Activated CD4-positive, alpha-beta T cell treated with anti-CD3 and anti-CD28 coated beads, Interleukin-2, amount 10 ng/mL, durations not matched to agents 7 days and 5 days (primary cell): Measurements from ENCODE around the gene RINL. TPM values are rescaled to one million over a fixed set of nuclear protein-coding genes. Genes with fewer than 3 reads are reported as not detected.
"Not testable (repeated sequence)": the region's sequence is repeated elsewhere in the genome, so short reads cannot be mapped to it uniquely, and the experiment has no call there.

Experiments
- CTCF ChIA-PET: fragments of 350-600 bp; sonication (Branson Sonifier 250); formaldehyde crosslinking; loops from one replicate; lab custom pipeline; 2021; ENCODE audit warnings: antibody characterized with exemption; lab: Charles Lee
- POLR2A ChIA-PET: fragments of 350-600 bp; sonication (Branson Sonifier 250); formaldehyde crosslinking; loops from one replicate; lab custom pipeline; 2021; ENCODE audit warnings: antibody characterized with exemption; lab: Charles Lee
- DNase-seq: peaks from one replicate; pipeline ENCODE4 v3.0.0-alpha.2; 2020
- H3K27ac Mint-ChIP-seq: one replicate; pipeline ENCODE4 v1.8.0; 2021; ENCODE audit warnings: mild to moderate bottlenecking, moderate library complexity, mixed read lengths
- H3K27me3 Mint-ChIP-seq: one replicate; pipeline ENCODE4 v1.8.0; 2021; ENCODE audit warnings: mixed read lengths
- H3K36me3 Mint-ChIP-seq: one replicate; pipeline ENCODE4 v1.8.0; 2021; ENCODE audit warnings: low read depth, mixed read lengths
- H3K4me1 Mint-ChIP-seq: one replicate; pipeline ENCODE4 v1.8.0; 2021; ENCODE audit warnings: mixed read lengths
- H3K4me3 Mint-ChIP-seq: one replicate; pipeline ENCODE4 v1.8.0; 2021; ENCODE audit warnings: mild to moderate bottlenecking, moderate library complexity, mixed read lengths
- H3K9me3 Mint-ChIP-seq: one replicate; pipeline ENCODE4 v1.8.0; 2021; ENCODE audit warnings: mixed read lengths
- total RNA-seq, 2 experiments: library from RNA; stranded (reverse); gene quantifications; one replicate each; pipeline ENCODE4 v1.2.3, GENCODE V29; 2021

Gene RINL
- total RNA-seq, 2 experiments from 2014 or later: 65.0 to 66.9 TPM

DNA sequence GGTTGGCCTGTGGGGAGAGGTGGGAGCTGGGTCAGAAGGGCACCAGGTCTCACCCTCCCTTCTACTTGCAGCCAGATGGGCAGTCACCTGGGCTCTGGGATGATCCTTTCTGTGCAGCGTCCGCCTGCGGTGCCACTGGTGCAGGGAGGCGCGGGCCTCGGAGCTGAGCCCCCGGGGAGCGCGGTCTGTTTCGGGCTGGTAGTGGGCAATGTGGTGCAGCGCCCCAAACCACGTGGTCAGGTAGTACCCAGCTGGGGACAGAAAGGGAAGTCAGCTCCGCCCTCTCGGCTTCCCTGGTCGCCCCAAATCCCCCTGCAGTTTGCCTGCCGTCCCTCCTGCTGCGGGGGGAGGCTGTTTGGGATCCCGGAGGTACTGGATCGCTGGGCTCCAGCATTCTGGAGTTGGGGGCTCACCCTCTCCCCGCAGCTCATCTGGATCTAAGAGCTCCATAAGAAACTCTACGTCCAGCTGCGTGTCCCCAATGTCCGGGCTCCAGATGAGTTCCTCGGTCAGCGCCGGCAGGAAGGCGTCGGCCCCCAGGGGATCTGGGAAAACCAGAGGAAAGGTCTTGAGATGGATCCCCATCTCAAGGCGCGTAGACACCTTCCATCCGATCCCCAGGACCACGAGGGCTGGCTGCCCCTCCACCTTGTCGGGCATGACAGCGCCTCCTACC lies 8.8 kb downstream of the RINL start:
- H3K9me3 Mint-ChIP-seq: peaks cover 11% of the 10 kb centered on the region
- no peaks in the 10 kb centered on the region for H3K27me3 Mint-ChIP-seq
- H3K4me3 Mint-ChIP-seq: peak overlapping the region; percentile 84
- H3K36me3 Mint-ChIP-seq: peaks cover 48% of the 10 kb centered on the region
- H3K4me1 Mint-ChIP-seq: peaks cover 59% of the 10 kb centered on the region
- H3K27ac Mint-ChIP-seq: peak overlapping the region; percentile 86
- POLR2A ChIA-PET: interaction anchor here (0.7 to 1.0 kb wide), 2 partner anchors 20 to 37 kb away, joined by 4 to 8 read pairs; no protein-coding TSS in a partner anchor
- peak; percentile 43 for DNase-seq
- CTCF ChIA-PET: interaction anchor here (0.6 to 2.3 kb wide), 13 partner anchors 10 to 235 kb away, joined by 3 to 28 read pairs (median 4); partner anchors contain the start of genes HNRNPL and RINL

DNA sequence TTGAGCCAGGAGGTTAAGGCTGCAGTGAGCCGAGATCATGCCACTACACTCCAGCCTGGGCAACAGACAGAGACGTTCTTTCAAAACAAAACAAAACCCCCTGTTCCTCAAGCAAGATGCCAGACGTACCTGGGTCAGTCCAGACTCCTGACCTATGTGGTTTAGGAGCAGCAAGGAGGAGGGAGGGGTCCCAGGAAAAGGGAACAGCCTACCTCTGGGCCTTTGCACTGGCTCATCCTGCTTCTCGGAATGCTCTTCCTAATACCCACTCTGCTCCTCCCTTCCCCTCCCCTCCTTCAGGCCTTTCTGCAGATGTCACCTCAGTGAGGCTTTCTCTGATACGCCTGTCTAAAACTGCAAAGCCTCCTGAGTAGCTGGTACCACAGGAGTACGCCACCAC lies 9.5 kb downstream of the RINL start:
- Mint-ChIP-seq H3K27me3 (no peaks in the 10 kb centered on the region), H3K27ac (peak overlapping the region; percentile 86), H3K4me3 (peak overlapping the region; percentile 84), H3K4me1 (peaks cover 60% of the 10 kb centered on the region), H3K9me3 (peaks cover 12% of the 10 kb centered on the region), H3K36me3 (peaks cover 50% of the 10 kb centered on the region)
- ChIA-PET POLR2A (interaction anchor here (0.7 to 1.0 kb wide), 3 partner anchors 19 to 42 kb away, joined by 4 to 8 read pairs (median 5); no protein-coding TSS in a partner anchor), CTCF (interaction anchor here (0.9 to 2.3 kb wide), 9 partner anchors 10 to 234 kb away, joined by 3 to 28 read pairs (median 4); partner anchors contain the start of genes HNRNPL and RINL)
- DNase-seq: no peak

DNA sequence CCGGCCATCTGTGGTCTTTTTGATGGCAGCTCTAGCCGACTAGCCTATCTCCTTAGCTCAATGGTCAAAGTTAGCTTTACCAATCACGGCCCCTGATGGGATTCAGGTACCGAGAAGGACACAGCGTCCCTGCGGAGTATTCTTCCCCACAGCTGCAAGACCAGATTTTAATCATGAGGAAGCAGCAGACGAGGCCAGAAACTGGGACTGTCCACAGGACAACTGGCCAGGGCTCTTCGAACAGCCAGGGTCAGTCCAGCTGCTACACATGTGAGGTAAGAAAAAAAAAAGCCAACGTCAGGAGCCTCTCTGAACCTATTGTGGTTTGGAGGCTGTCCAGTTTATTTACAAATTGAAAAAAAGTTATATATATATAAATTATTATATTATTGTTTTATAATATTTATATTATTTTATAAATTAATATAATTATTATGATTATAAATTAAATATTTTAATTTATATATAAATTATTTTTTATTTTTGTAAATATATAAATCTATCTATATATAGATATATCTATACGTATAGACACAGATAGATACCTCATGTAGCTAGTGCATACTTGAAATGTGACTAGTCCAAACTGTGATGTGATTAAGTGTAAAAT lies 10.8 kb downstream of the RINL start:
- no peak overlapping the region for H3K27ac Mint-ChIP-seq
- DNase-seq: no peak
- H3K36me3 Mint-ChIP-seq: peaks cover 45% of the 10 kb centered on the region
- POLR2A ChIA-PET: no interaction called here
- peaks cover 65% of the 10 kb centered on the region for H3K4me1 Mint-ChIP-seq
- H3K4me3 Mint-ChIP-seq: no peak overlapping the region
- peaks cover 12% of the 10 kb centered on the region for H3K9me3 Mint-ChIP-seq
- no peaks in the 10 kb centered on the region for H3K27me3 Mint-ChIP-seq
- CTCF ChIA-PET: interaction anchor here (0.8 to 1.8 kb wide), 3 partner anchors 9 to 98 kb away, joined by 3 to 9 read pairs (median 4); no protein-coding TSS in a partner anchor

DNA sequence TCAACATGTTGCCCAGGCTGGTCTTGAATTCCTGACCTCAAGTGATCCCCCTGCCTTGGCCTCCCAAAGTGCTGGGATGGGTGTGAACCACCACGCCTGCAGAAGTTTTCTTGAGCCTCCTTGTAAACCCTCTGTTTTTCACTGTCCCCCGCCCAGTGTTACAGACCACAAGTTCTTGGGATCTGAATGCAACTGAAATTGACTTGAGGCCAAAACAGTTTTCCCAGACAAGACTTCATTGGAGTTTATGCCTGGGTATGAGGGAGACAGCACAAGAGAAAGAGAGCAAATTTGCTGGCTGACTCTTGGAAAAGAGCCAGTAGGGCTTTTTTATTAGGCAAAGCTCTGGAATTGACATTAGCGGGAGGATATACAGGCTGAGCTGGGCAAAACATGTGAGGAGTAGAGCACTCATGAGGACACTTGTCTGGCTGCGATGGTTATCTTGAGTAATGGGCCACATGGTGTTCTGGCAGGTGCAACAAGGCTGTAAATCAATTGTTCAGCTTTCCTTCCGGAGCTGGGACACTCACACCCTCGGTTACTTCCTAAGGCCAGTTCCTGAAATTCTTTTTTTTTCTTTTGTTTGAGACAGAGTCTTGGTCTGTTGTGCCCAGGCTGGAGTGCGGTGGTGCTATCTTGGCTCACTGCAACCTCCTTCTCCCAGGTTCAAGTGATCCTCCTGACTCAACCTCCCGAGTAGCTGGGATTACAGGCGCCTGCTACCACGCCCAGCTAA lies 15.6 kb downstream of the RINL start:
- peaks cover 12% of the 10 kb centered on the region for H3K9me3 Mint-ChIP-seq
- H3K4me3 Mint-ChIP-seq: no peak overlapping the region
- no peak for DNase-seq
- CTCF ChIA-PET: interaction anchor here (1.0 to 1.9 kb wide), 4 partner anchors 10 to 460 kb away, joined by 3 to 5 read pairs (median 4); partner anchors contain the start of gene FAM98C
- H3K27ac Mint-ChIP-seq: no peak overlapping the region
- H3K4me1 Mint-ChIP-seq: peaks cover 46% of the 10 kb centered on the region
- H3K36me3 Mint-ChIP-seq: peaks cover 26% of the 10 kb centered on the region
- H3K27me3 Mint-ChIP-seq: no peaks in the 10 kb centered on the region
- POLR2A ChIA-PET: no interaction called here

DNA sequence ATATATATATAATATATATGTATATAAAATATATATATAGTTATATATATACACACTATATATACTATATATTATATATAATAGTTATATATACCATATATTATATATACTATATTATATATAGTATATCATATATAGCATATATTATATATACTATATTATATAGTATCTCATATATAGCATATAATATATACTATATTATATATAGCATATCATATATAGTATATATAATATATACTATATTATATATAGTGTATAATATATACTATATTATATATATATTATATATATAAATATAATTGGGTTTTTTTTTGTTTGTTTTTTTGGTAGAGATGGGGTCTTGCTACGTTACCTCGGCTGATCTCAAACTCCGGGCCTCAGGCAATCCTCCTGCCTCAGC lies 16.7 kb downstream of the RINL start:
- no peak overlapping the region for H3K4me3 Mint-ChIP-seq
- POLR2A ChIA-PET: no interaction called here
- H3K27me3 Mint-ChIP-seq: no peaks in the 10 kb centered on the region
- DNase-seq: no peak
- H3K27ac Mint-ChIP-seq: no peak overlapping the region
- peaks cover 19% of the 10 kb centered on the region for H3K36me3 Mint-ChIP-seq
- H3K9me3 Mint-ChIP-seq: peaks cover 12% of the 10 kb centered on the region
- peaks cover 54% of the 10 kb centered on the region for H3K4me1 Mint-ChIP-seq
- CTCF ChIA-PET: interaction anchor here (0.9 kb wide), 1 partner anchor 459 kb away, joined by 4 read pairs; the partner anchor contains the start of gene FAM98C

DNA sequence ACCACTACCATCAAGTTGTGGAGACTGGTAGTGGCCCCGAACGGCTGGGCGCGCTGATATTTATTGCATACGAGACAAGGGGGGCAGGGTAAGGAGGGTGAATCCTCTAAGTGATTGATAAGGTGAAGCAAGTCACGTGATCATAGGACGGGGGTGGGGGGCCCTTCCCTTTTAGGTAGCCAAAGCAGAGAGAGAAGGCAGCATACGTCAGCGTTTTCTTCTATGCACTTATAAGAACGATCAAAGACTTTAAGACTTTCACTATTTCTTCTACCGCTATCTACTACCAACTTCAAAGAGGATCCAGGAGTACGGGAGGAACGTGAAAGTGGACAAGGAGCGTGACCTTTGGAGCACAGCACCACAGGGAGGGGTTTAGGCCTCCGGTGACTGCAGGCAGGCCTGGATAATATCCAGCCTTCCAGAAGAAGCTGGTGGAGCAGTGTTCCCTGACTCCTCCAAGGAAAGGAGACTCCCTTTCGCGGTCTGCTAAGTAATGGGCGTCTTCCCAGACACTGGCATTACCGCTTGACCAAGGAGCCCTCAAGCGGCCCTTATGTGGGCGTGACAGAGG lies 18.4 kb downstream of the RINL start:
- H3K27ac Mint-ChIP-seq, CTCF ChIA-PET, H3K36me3 Mint-ChIP-seq, DNase-seq, POLR2A ChIA-PET, H3K4me3 Mint-ChIP-seq, H3K9me3 Mint-ChIP-seq, H3K27me3 Mint-ChIP-seq: not testable (repeated sequence)
- H3K4me1 Mint-ChIP-seq: peaks cover 40% of the 10 kb centered on the region

DNA sequence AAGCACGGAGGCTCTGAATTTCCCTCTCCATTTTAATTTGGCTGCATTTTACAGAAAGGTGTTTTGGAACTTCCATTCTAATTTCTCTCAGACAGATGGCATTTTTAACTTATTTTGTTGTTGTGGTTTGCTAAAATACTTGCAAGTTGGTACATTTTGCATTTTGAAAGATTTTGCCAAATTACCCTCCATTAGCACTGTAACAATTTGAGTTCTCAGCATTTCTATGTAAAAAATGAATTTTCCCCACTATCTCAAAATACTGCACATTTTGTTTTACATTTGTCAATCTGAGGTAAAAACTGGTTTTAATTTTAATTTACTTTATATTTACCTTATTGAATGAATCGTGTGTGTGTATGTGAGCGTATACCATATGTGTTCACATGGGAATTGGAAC lies 21.3 kb downstream of the RINL start:
- H3K27ac Mint-ChIP-seq: peak overlapping the region; percentile 88
- POLR2A ChIA-PET: interaction anchor here (0.6 to 0.9 kb wide), 3 partner anchors 8 to 423 kb away, joined by 4 read pairs; no protein-coding TSS in a partner anchor
- H3K4me1 Mint-ChIP-seq: peaks cover 36% of the 10 kb centered on the region
- H3K9me3 Mint-ChIP-seq: no peaks in the 10 kb centered on the region
- no peak for DNase-seq
- H3K27me3 Mint-ChIP-seq: no peaks in the 10 kb centered on the region
- H3K4me3 Mint-ChIP-seq: no peak overlapping the region
- CTCF ChIA-PET: interaction anchor here (0.6 to 2.4 kb wide), 5 partner anchors 9 to 134 kb away, joined by 3 to 12 read pairs (median 4); partner anchors contain the start of genes MRPS12 and SARS2
- no peaks in the 10 kb centered on the region for H3K36me3 Mint-ChIP-seq

DNA sequence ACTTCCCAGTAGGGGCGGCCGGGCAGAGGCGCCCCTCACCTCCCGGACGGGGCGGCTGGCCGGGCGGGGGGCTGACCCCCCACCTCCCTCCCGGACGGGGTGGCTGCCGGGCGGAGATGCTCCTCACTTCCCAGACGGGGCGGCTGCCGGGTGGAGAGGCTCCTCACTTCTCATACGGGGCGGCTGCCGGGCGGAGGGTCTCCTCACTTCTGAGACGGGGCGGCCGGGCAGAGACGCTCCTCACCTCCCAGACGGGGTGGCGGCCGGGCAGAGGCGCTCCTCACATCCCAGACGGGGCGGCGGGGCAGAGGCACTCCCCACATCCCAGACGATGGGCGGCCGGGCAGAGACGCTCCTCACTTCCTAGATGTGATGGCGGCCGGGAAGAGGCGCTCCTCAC lies 22.3 kb downstream of the RINL start:
- H3K4me1 Mint-ChIP-seq: peaks cover 42% of the 10 kb centered on the region
- CTCF ChIA-PET, H3K9me3 Mint-ChIP-seq, H3K4me3 Mint-ChIP-seq, DNase-seq, H3K36me3 Mint-ChIP-seq, H3K27me3 Mint-ChIP-seq, H3K27ac Mint-ChIP-seq, POLR2A ChIA-PET: not testable (repeated sequence)

DNA sequence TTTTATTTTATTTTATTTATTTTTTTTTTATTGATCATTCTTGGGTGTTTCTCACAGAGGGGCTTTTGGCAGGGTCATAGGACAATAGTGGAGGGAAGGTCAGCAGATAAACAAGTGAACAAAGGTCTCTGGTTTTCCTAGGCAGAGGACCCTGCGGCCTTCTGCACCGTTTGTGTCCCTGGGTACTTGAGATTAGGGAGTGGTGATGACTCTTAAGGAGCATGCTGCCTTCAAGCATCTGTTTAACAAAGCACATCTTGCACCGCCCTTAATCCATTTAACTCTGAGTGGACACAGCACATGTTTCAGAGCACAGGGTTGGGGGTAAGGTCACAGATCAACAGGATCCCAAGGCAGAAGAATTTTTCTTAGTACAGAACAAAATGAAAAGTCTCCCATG lies 23.1 kb downstream of the RINL start:
- H3K9me3 Mint-ChIP-seq, H3K27me3 Mint-ChIP-seq: not testable (repeated sequence)

DNA sequence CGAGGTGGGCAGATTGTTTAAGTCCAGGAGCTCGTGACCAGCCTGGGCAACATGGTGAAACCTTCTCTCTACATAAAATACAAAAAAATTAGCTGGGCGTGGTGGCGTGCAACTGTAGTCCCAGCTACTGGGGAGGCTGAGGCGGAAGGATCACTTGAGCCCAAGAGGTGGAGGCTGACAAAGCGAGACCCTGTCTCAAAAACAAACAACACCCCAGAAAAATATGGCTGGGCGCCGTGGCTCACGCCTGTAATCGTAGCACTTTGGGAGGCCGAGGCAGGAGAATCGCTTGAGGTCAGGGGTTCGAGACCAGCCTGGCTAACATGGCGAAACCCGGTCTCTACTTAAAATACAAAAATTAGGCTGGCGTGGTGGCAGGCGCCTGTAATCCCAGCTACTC lies 24.9 kb downstream of the RINL start:
- Mint-ChIP-seq H3K4me3 (peak overlapping the region; percentile 94), H3K36me3 (peaks cover 10% of the 10 kb centered on the region), H3K27ac (peak overlapping the region; percentile 98), H3K27me3 (no peaks in the 10 kb centered on the region), H3K4me1 (peaks cover 44% of the 10 kb centered on the region), H3K9me3 (no peaks in the 10 kb centered on the region)
- ChIA-PET CTCF (interaction anchor here (1.0 to 2.6 kb wide), 7 partner anchors 9 to 83 kb away, joined by 3 to 11 read pairs (median 3); partner anchors contain the start of genes MRPS12 and NFKBIB), POLR2A (no interaction called here)
- no peak for DNase-seq

More for the DNA sequence above, 23.1 kb downstream of the RINL start:
- H3K4me3 Mint-ChIP-seq, H3K27ac Mint-ChIP-seq, CTCF ChIA-PET, H3K36me3 Mint-ChIP-seq, POLR2A ChIA-PET, DNase-seq: not testable (repeated sequence)
- H3K4me1 Mint-ChIP-seq: peaks cover 41% of the 10 kb centered on the region

DNA sequence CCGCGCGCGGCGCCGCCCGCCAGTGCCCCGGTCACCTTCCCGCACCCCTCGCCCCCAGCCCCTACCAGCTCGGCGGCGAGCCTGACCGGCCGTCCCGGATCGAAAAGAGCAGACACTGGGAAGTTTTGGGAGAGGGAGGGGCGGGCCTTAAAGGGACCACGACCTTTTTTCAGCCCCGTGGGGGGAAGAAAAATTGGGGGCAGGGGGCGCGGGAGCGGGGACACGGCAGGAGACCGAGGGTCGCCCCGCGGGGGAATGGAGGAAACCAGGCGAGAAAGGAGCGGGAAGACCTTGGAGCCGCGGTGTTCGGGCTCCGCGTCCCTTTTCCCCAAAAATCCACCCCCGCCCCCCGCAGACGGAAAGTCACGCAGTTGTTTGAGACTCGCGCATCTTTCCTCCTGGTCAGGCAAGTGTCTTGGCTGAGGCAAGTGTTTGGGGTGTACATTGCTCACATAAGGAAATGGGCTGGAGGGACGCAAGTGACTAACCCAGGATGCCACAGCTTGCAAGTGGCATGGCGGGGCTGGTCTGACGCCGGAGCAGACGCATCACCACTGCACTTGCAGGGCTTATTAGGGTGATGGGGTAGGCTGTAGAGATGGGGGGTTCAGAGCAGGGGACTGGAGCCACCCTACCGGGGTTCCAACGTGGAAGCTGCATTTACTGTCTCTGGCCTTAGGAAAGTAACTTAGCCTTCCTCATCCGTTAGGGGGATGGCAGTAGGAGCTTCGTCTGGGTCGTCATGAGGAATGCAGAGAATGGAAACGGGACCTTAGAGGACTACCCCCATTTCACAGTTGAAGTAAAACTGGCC lies 25.6 kb downstream of the RINL start:
- ChIA-PET POLR2A (interaction anchor here (0.6 kb wide), 1 partner anchor 551 kb away, joined by 3 read pairs; no protein-coding TSS in a partner anchor), CTCF (interaction anchor here (1.0 to 2.6 kb wide), 5 partner anchors 8 to 79 kb away, joined by 3 to 11 read pairs (median 3); partner anchors contain the start of genes MRPS12 and NFKBIB)
- Mint-ChIP-seq H3K36me3 (peaks cover 16% of the 10 kb centered on the region), H3K4me1 (peaks cover 45% of the 10 kb centered on the region), H3K27ac (peak overlapping the region; percentile 98), H3K27me3 (no peaks in the 10 kb centered on the region), H3K9me3 (no peaks in the 10 kb centered on the region), H3K4me3 (peak overlapping the region; percentile 94)
- peak; percentile 63 for DNase-seq
